Measurements from ENCODE around the gene CHST1.

Gene CHST1

GRCh38 chr11:45643598-45644260, 21.7 kb downstream of the CHST1 start:
- DNase-seq = no peak

DNA sequence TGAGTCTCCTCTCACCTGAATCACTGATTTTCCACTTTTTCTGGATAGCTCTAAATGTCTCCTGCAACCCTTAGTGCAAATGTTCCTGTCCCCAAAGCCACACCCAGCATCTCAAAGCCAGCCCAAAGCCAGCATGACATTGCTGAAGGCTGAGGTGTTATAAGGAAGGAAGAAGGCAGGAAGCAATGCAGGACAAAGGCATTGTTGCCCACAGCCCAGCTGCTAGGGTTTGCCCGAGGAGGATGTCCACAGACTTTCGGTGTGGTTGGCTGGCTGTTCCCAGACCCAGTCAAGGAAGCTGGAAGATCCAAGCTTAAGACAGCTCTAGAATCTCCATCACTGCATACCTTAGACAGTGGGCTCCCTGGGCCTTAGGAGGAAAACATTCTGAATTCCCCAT, 23.5 kb downstream of the CHST1 start:
- DNase-seq = no peak

- DNase-seq = no peak
These were observed 27.4 kb downstream of the CHST1 start for GRCh38 chr11:45638051-45638450.

- DNase-seq = no peak
These were observed 29.5 kb downstream of the CHST1 start for GRCh38 chr11:45635907-45636306.

DNA sequence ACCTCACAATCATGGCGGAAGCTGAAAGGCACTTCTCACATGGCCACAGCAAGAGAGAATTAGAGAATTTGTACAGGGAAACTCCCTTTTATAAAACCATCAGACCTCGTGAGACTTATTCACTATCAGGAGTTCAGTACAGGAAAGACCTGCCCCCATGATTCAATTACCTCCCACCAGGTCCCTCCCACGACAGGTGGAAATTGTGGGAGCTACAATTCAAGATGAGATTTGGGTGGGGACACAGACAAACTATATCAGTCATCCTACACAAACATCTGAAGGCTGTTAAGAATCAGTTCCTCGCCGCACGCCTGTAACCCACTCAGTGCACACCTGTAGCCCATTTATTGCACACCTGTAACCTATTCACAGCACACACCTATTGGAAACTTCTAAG, 39.8 kb downstream of the CHST1 start:
- no peak for DNase-seq

GRCh38 chr11:45624095-45624494, 41.3 kb downstream of the CHST1 start:
- DNase-seq = no peak

DNA sequence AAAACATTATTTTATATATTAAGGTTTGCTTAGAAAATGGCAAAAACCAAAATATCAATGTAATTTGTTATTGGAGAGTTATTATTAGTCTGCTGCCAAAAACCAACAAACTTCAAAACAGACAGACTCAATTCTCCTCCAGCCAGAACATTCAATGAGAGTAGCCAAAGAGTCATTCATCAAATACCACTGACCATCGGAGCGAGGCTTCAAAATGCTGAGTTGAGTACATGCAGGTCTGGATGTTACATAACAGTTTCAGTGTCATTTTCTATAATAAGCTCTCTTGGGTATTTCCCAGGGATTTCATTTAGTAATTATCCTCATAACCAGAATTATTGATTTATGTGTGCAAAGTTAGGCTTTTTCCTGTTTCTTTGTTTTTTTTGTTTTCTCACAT, 42.6 kb downstream of the CHST1 start:
- DNase-seq = no peak

GRCh38 chr11:45622283-45622682, 43.1 kb downstream of the CHST1 start:
- DNase-seq = no peak

DNA sequence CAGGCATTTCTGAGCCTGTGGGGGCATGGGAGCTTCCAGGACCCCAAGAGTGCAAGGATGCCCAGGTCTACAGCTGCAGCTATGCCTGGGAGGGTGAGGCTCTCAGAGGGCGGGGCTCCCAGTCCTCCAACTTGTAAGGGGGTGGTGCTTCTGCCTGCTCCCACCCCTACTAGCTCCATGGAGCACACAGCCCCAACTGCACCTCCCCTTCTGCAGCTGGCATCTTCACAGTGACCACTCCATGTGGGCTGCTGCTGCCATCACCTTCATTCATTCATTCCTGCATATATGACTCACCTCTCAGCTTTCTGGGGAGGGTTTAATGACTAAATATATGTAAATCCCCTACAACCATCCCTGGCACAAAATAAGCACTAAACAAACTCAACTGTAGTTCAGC, 43.8 kb downstream of the CHST1 start:
- DNase-seq = no peak

DNA sequence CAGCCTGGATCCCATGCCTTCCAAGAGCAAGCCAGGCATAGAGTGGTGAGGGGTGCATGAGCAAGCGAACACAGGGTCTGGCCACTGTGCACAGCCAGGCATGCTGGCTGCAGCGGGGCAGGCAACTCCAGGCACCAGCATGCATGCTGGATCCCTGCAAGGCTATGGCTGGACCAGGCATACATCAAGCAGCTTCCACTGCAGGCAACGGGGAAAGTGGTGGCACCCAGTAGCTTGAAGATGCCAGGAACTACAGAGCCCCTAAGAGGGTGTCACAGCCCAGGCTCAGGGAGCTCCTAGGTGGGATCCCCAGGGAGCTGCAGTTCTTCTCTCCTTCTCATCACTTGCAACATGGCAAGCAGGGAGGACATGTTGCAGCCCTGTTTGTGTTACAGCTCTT, 45.2 kb downstream of the CHST1 start:
- DNase-seq = no peak

- no peak for DNase-seq
These were observed 46.5 kb downstream of the CHST1 start for GRCh38 chr11:45618897-45619296.

- no peak for DNase-seq
These were observed 47.4 kb downstream of the CHST1 start for GRCh38 chr11:45617871-45618601.

- DNase-seq = no peak
These were observed 48.4 kb downstream of the CHST1 start for GRCh38 chr11:45616802-45617549.

DNA sequence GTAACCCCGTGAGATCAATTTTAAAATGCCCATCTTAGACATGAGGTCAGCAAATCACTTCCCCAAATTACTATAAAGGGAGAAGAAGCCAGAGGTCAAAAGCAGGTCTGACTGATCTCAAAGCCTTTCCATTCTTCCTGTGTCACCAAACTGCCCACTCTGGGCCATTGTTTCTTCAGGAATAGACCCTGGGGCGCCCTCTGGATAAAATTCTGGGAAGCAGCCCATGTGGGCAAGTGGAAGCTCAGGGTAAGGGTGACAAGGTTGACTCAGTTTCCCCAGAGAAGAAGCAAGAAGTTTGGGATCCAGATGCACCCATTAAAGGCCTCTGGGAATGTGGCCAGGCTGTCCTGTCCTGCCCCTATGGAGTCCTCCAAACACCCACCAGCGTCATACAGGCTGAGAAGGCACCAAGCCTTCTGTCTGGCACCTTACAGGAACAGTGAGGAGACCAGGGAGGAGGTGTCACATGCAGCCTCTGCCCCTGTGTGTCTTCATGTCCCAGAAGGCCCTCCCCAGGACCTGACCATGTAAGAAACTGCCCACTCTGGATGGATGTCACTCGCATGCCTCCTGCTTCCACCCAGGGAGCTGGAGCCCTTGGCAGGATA, 50.1 kb downstream of the CHST1 start:
- no peak for DNase-seq

DNA sequence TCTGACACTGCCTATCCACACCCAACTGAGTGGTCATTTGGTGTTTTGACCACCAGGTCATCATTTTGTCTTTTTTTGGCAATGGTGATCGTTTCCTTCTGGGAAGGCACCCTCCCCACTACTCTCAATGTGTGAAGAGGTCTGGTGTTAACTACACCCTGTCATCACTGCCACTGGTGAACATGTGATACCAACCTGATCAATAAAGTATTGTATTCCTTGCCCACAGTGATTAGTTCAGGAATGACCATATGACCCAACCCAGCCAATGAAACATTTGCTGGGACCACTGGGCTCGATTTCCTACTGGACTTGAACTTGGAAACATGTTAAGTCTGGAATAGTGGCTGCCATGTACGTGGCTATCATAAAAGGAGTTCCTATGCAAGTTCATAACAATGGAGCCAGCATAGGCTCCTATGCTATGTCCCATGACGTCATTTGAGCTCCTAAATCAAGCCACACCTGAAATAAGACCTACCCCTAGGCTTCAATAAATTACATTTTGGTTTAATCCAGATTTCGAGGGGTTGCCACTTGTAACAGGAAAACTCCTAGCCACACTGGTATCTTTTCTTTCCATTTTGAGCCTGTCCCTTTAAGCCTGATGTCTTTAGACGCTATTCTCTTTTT, 51.1 kb downstream of the CHST1 start:
- DNase-seq = no peak

GRCh38 chr11:45610627-45611026, 54.8 kb downstream of the CHST1 start:
- DNase-seq = no peak

DNA sequence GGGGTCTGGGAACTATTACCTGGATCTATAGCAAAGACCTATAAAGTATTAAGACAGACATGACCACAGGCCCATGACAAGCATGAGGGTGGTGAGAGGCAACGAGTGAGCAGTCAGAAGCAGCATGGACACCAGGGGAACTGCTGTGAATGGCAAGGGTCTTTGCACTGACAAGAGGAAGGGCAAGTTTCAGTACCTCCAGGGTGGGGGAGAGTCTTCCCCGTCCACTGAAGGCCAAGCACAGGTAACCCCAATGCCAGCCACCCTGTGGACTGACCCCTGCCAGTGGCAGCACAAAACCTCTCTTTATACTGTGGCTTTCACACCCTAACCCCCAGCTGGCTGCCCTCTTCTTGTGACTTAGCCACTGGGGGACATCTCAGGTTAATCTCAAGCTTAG, 55.5 kb downstream of the CHST1 start:
- no peak for DNase-seq

DNA sequence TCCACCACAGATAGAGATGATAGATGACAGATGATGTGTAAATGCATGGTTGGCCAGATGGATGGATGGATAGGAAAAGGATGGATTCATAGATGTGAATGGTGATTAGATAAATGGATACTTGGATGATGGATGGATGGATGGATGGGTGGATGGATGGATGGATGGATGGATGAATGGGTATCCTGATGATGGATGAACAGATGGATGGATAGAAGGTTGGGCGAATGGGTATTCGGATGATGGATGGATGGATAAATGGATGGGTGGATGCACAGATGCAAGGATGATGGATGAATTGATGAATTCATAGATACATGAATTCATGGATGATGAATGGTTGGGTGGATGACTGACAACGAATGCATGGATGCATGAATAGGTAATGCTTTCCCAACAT, 56.1 kb downstream of the CHST1 start:
- DNase-seq = no peak

GRCh38 chr11:45607995-45608394, 57.4 kb downstream of the CHST1 start:
- DNase-seq = no peak

- DNase-seq = no peak
These were observed 58.7 kb downstream of the CHST1 start for GRCh38 chr11:45606514-45607281.

- DNase-seq = no peak
These were observed 60.4 kb downstream of the CHST1 start for GRCh38 chr11:45605051-45605450.

All from fibroblast of skin of scalp (primary cell).